GM21360 (cell line): ENCODE measurements around the gene ACSS2.

Experiments
- ATAC-seq: cut with Tn5 transposase; IDR thresholded peaks from one replicate; pipeline ENCODE4 v1.9.1; 2021; ENCODE audit warnings: mild to moderate bottlenecking, moderate library complexity; ENCODE audit not compliant: unreplicated experiment

Gene ACSS2

GRCh38 chr20:34907616-34908469 is 31.4 kb downstream of the ACSS2 start:
- ATAC-seq = no peak

- no peak for ATAC-seq
These were observed 38.7 kb downstream of the ACSS2 start for GRCh38 chr20:34915131-34915530.

- no peak for ATAC-seq
These were observed 39.5 kb downstream of the ACSS2 start for GRCh38 chr20:34915749-34916455.

GRCh38 chr20:34916774-34917354 is 40.5 kb downstream of the ACSS2 start:
- ATAC-seq = no peak

GRCh38 chr20:34920055-34920454 is 43.6 kb downstream of the ACSS2 start:
- no peak for ATAC-seq

- ATAC-seq = no peak
These were observed 45.0 kb downstream of the ACSS2 start for GRCh38 chr20:34921436-34921835.

GRCh38 chr20:34922654-34923381 is 46.4 kb downstream of the ACSS2 start:
- no peak for ATAC-seq

GRCh38 chr20:34923414-34923813 is 47.0 kb downstream of the ACSS2 start:
- ATAC-seq = no peak

- ATAC-seq = no peak
These were observed 48.9 kb downstream of the ACSS2 start for GRCh38 chr20:34925341-34925740.

GRCh38 chr20:34925981-34926380 is 49.6 kb downstream of the ACSS2 start:
- ATAC-seq = no peak

GRCh38 chr20:34926581-34926980 is 50.2 kb downstream of the ACSS2 start:
- ATAC-seq = no peak

- ATAC-seq = no peak
These were observed 51.3 kb downstream of the ACSS2 start for GRCh38 chr20:34927736-34928135.

- no peak for ATAC-seq
These were observed 52.0 kb downstream of the ACSS2 start for GRCh38 chr20:34928411-34928810.

GRCh38 chr20:34931771-34932170 is 55.4 kb downstream of the ACSS2 start:
- no peak for ATAC-seq

GRCh38 chr20:34938466-34939163 is 62.2 kb downstream of the ACSS2 start:
- ATAC-seq = no peak

GRCh38 chr20:34940081-34940481 is 63.7 kb downstream of the ACSS2 start:
- ATAC-seq = no peak

- no peak for ATAC-seq
These were observed 64.8 kb downstream of the ACSS2 start for GRCh38 chr20:34941226-34941625.

GRCh38 chr20:34942301-34942700 is 65.9 kb downstream of the ACSS2 start:
- ATAC-seq = no peak

- ATAC-seq = no peak
These were observed 67.6 kb downstream of the ACSS2 start for GRCh38 chr20:34943808-34944567.
